Mucosa of descending colon (tissue), 3 donors: ENCODE measurements around the gene ZCRB1. TPM values are rescaled to one million over a fixed set of nuclear protein-coding genes. Genes with fewer than 3 reads are reported as not detected.

Source experiments
- ATAC-seq: fragments of 200-7000 bp; cut with Tn5 transposase; one replicate; pipeline ENCODE4 v1.9.1; 2020; ENCODE audit warnings: mild to moderate bottlenecking, moderate library complexity
- DNase-seq, 3 donors: peaks; one replicate each; pipeline ENCODE4 v3.0.0-alpha.2; 2020
- H3K36me3 ChIP-seq: fragments of 200-600 bp; one replicate; pipeline ENCODE4 v1.8.0; 2021; ENCODE audit warnings: low read depth, mild to moderate bottlenecking
- H3K4me1 ChIP-seq: fragments of 200-600 bp; one replicate; pipeline ENCODE4 v1.8.0; 2021; ENCODE audit warnings: low read depth, mild to moderate bottlenecking
- H3K4me3 ChIP-seq: fragments of 200-600 bp; one replicate; pipeline ENCODE4 v1.8.0; 2021; ENCODE audit warnings: mild to moderate bottlenecking
- H3K9me3 ChIP-seq: fragments of 200-600 bp; one replicate; pipeline ENCODE4 v1.8.0; 2021; ENCODE audit warnings: mild to moderate bottlenecking
- intact Hi-C, 2 donors: fragments of 100-400 bp; cut with DNase I in 1 of 2; cut with micrococcal nuclease in 1 of 2; formaldehyde crosslinking; loops; one replicate each; pipeline versions ENCODE4 v1.11.0 to v1.11.1; 2022; cut with DNase I, micrococcal nuclease
- long read RNA-seq, 2 donors: library from polyadenylated mRNA; unstranded; transcript quantifications; one replicate each; pipeline ENCODE4 v2.0.0, GENCODE V29; 2019 to 2021
- total RNA-seq, 3 donors: library from RNA; stranded (reverse); fragmentation: NEBNext Ultra II Directional in 2 of 3; extraction: Animal tissue kit (Norgen Biotek cat#: 25700) in 2 of 3; gene quantifications; one replicate each; pipeline versions ENCODE4 v1.2.1 to v1.2.4, GENCODE V29; 2021 to 2023
- TF ChIP-seq, protein P1 (sequence below): fragments of 200-600 bp; IDR thresholded peaks from one replicate; pipeline ENCODE4 v1.8.0; 2022; ENCODE audit warnings: antibody characterized with exemption, mild to moderate bottlenecking
- donor health status: DM: no; HTN: no; CAD: no; lungs with moderate emphysema.
- donor health status: DM: no; HTN: no; CAD: no.
- donor health status: DM: no; HTN: yes; CAD: no.

ZCRB1 gene, protein sequence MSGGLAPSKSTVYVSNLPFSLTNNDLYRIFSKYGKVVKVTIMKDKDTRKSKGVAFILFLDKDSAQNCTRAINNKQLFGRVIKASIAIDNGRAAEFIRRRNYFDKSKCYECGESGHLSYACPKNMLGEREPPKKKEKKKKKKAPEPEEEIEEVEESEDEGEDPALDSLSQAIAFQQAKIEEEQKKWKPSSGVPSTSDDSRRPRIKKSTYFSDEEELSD
- total RNA-seq = 10 to 100 TPM; 31.4 to 43.3 (median 40.3) TPM
- long read RNA-seq, donor 1, transcript ZCRB1-201 (8 exons, 1,827 nt) = major isoform, 25 of 53 reads
- long read RNA-seq, donor 1, partial matches to known transcripts = 28 of 53 reads
- long read RNA-seq, donor 1, other reads (novel, unspliced or antisense) = 0 of 53 reads
- long read RNA-seq, donor 2, partial matches to known transcripts = 20 of 22 reads
- long read RNA-seq, donor 2, other reads (novel, unspliced or antisense) = 0 of 22 reads

GRCh38 chr12:42325653-42326474, at the start of gene ZCRB1, which contains the start of gene PPHLN1:
ZCRB1 (minus strand) TSS chr12:42326094; CDS start chr12:42324102, 1,992 bp downstream.
PPHLN1 (plus strand) TSS chr12:42326167; CDS start chr12:42335903, 9,736 bp downstream.
- H3K4me1 ChIP-seq = peaks cover 17% of the 10 kb centered on the region
- intact Hi-C loops = loop anchor here (10.0 kb wide), 1 partner anchor 181 kb away; the partner anchor contains the start of gene GXYLT1 (in 2 of the 2)

DNA sequence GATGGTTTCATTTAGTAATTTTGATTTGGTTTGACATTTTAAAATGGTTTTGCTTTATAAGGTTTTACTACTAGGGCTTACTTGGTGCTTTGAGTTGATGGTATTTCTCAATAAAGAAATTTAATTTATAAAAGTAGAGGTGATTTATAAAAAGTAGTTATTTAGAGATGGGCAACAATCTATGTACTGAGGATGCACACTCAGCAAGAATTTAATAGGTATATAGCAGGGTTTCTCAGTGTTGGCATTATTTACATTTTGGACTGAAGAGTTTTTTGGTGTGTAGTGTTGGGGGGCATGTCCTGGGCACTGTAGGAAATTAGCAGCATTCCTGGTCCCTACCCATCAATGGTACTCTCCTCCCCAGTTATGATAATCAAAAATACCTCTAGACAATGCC, 47.8 kb upstream of the ZCRB1 start:
- Histone ChIP-seq H3K36me3 (no peaks in the 10 kb centered on the region), H3K9me3 (no peaks in the 10 kb centered on the region), H3K4me1 (no peaks in the 10 kb centered on the region), H3K4me3 (no peak overlapping the region)
- DNase-seq (no peak), ATAC-seq (no peak)
- TF ChIP-seq, protein P1, sequence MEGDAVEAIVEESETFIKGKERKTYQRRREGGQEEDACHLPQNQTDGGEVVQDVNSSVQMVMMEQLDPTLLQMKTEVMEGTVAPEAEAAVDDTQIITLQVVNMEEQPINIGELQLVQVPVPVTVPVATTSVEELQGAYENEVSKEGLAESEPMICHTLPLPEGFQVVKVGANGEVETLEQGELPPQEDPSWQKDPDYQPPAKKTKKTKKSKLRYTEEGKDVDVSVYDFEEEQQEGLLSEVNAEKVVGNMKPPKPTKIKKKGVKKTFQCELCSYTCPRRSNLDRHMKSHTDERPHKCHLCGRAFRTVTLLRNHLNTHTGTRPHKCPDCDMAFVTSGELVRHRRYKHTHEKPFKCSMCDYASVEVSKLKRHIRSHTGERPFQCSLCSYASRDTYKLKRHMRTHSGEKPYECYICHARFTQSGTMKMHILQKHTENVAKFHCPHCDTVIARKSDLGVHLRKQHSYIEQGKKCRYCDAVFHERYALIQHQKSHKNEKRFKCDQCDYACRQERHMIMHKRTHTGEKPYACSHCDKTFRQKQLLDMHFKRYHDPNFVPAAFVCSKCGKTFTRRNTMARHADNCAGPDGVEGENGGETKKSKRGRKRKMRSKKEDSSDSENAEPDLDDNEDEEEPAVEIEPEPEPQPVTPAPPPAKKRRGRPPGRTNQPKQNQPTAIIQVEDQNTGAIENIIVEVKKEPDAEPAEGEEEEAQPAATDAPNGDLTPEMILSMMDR = no peak
- intact Hi-C loops = no loop called here

More at GRCh38 chr12:42325653-42326474, at the start of gene ZCRB1, which contains the start of gene PPHLN1:
- ATAC-seq = peak; percentile 99
- TF ChIP-seq, protein P1 = no peak
- H3K9me3 ChIP-seq = no peaks in the 10 kb centered on the region
- H3K4me3 ChIP-seq = peak within 1 kb of the TSS; percentile 48
- DNase-seq = peak; percentile 87 to 91 (median 90)
- no peaks in the 10 kb centered on the region for H3K36me3 ChIP-seq

DNA sequence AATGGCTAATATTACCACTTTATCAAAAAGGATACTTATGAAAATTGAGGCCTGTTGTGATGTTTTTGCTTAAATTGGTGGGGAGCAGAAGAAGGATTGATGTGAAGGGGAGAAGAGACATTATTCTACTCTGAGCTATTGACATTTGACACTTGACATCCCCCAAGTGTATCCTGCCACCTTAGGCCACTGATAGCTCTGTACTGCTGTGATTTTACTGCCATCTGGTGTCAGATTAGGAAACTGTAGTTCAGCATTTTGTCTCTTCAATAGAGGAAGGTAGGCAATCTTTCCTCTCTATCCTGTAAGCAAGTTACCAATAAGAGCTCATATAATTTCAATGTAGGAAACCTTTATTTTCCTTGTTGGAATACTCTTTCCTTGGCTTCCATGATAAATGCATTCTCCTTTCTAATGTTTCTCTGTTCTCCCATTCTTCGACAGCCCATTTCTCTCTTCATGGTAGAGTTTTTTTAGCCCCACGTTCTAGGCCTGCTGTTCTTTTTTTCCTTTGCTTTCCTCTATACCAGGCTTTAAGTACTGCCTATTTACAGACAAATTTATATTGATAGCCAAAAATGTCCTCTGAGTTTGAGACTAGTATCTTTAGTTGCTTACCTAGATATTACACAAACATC, 46.4 kb upstream of the ZCRB1 start:
- Histone ChIP-seq H3K4me1 (no peaks in the 10 kb centered on the region), H3K4me3 (no peak overlapping the region), H3K36me3 (no peaks in the 10 kb centered on the region), H3K9me3 (no peaks in the 10 kb centered on the region)
- ATAC-seq (peak; percentile 80), DNase-seq (peak in 1 of 3 donors; percentile 40)
- TF ChIP-seq, protein P1 = peak; percentile 30
- intact Hi-C loops = no loop called here

GRCh38 chr12:42370013-42370412, 44.1 kb upstream of the ZCRB1 start:
- intact Hi-C loops = no loop called here
- H3K4me1 ChIP-seq = no peaks in the 10 kb centered on the region
- H3K4me3 ChIP-seq = no peak overlapping the region
- H3K9me3 ChIP-seq = no peaks in the 10 kb centered on the region
- TF ChIP-seq, protein P1 = no peak
- DNase-seq (no peak), ATAC-seq (no peak)
- no peaks in the 10 kb centered on the region for H3K36me3 ChIP-seq

DNA sequence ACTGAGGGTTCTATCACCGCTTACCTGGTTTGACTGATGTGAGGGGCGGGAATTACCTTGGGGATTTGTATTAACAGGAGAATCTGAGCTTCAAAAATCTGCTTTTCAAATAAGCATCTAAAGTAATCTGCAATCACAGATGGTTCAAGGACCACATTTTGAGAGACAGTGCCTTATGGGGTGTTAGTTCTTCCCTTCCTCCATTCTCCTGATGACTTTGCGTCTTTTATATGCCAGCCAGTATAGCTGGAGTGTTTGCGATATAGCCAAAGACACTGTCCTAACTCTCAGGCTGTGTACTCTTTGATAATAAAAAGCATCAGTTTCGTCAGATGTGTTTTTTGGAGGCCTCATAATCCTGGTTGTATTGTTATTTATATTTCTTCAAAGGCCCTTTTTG, 39.6 kb upstream of the ZCRB1 start:
- ATAC-seq = no peak
- Histone ChIP-seq H3K4me3 (no peak overlapping the region), H3K4me1 (no peaks in the 10 kb centered on the region), H3K36me3 (no peaks in the 10 kb centered on the region), H3K9me3 (no peaks in the 10 kb centered on the region)
- no peak for DNase-seq
- TF ChIP-seq, protein P1 = no peak
- intact Hi-C loops = no loop called here
